Naive thymus-derived CD4-positive, alpha-beta T cell (primary cell): ENCODE data around the gene CCNL2. TPM values are rescaled to one million over a fixed set of nuclear protein-coding genes. Genes with fewer than 3 reads are reported as not detected.
A peak's percentile ranks its signal among the peaks of the same experiment; 100 is the strongest.

ENCODE experiments used
- ATAC-seq: fragments of 150-1000 bp; cut with Tn5 transposase; 2 replicates; pipeline ENCODE4 v1.10.0; 2021; ENCODE audit warnings: mild to moderate bottlenecking, moderate library complexity
- CTCF ChIA-PET: fragments of 350-600 bp; sonication (Branson Sonifier 250); formaldehyde crosslinking; loops from one replicate; lab custom pipeline; 2021; ENCODE audit warnings: antibody characterized with exemption; lab: Charles Lee
- POLR2A ChIA-PET: fragments of 350-600 bp; sonication (Branson Sonifier 250); formaldehyde crosslinking; loops from one replicate; lab custom pipeline; 2021; ENCODE audit warnings: antibody characterized with exemption, inconsistent platforms; lab: Charles Lee
- DNase-seq, 9 donors: peaks; one replicate each; pipeline versions ENCODE4 v3.0.0 to v3.0.0-alpha.2; 2020 to 2022; ENCODE audit warnings: mixed read lengths in 1 of 9
- H3K27ac ChIP-seq: one replicate; pipeline ENCODE4 v1.7.0; 2013; ENCODE audit warnings: mild to moderate bottlenecking, low read depth, low read length, moderate library complexity
- H3K27me3 ChIP-seq, 2 donors: one replicate each; pipeline ENCODE4 v1.7.0; 2013; ENCODE audit warnings: low read length in 2 of 2, mild to moderate bottlenecking in 2 of 2, moderate library complexity in 2 of 2; ENCODE audit not compliant: control insufficient read depth in 2 of 2, insufficient read depth in 2 of 2
- H3K36me3 ChIP-seq, 3 experiments: 1 replicate in 2 of 3; 2 replicates in 1 of 3; pipeline ENCODE4 v1.7.0; 2013; ENCODE audit warnings: low read length in 3 of 3, mild to moderate bottlenecking in 3 of 3, moderate library complexity in 1 of 3; ENCODE audit not compliant: insufficient read depth in 3 of 3, control insufficient read depth in 2 of 3
- H3K4me1 ChIP-seq, 2 donors: one replicate each; pipeline ENCODE4 v1.7.0; 2013; ENCODE audit warnings: low read length in 2 of 2, mild to moderate bottlenecking in 2 of 2, moderate library complexity in 1 of 2; ENCODE audit not compliant: control insufficient read depth in 2 of 2, insufficient read depth in 2 of 2
- H3K4me3 ChIP-seq: 2 replicates; pipeline ENCODE4 v1.7.0; 2013; ENCODE audit warnings: mild to moderate bottlenecking, low read length
- H3K9me3 ChIP-seq, 3 experiments: 1 replicate in 2 of 3; 2 replicates in 1 of 3; pipeline ENCODE4 v1.7.0; 2013; ENCODE audit warnings: low read length in 3 of 3; ENCODE audit not compliant: control insufficient read depth in 2 of 3
- H3K27ac Mint-ChIP-seq, 9 donors: one replicate each; pipeline ENCODE4 v1.8.0; 2020 to 2022; ENCODE audit warnings: mixed read lengths in 9 of 9, mild to moderate bottlenecking in 8 of 9, moderate library complexity in 5 of 9, inconsistent platforms in 2 of 9
- H3K27me3 Mint-ChIP-seq, 5 donors: one replicate each; pipeline ENCODE4 v1.8.0; 2021 to 2022; ENCODE audit warnings: mixed read lengths in 5 of 5, mild to moderate bottlenecking in 1 of 5
- H3K36me3 Mint-ChIP-seq, 5 donors: one replicate each; pipeline ENCODE4 v1.8.0; 2020 to 2022; ENCODE audit warnings: mixed read lengths in 5 of 5, mild to moderate bottlenecking in 3 of 5, inconsistent platforms in 1 of 5
- H3K4me1 Mint-ChIP-seq, 7 donors: one replicate each; pipeline ENCODE4 v1.8.0; 2020 to 2022; ENCODE audit warnings: mixed read lengths in 7 of 7, mild to moderate bottlenecking in 3 of 7, inconsistent platforms in 1 of 7
- H3K4me3 Mint-ChIP-seq, 10 donors: one replicate each; pipeline ENCODE4 v1.8.0; 2020 to 2022; ENCODE audit warnings: mild to moderate bottlenecking in 10 of 10, mixed read lengths in 10 of 10, moderate library complexity in 6 of 10, inconsistent platforms in 2 of 10
- H3K9me3 Mint-ChIP-seq, 11 donors: one replicate each; pipeline ENCODE4 v1.8.0; 2020 to 2022; ENCODE audit warnings: mixed read lengths in 11 of 11, mild to moderate bottlenecking in 4 of 11, inconsistent platforms in 1 of 11, moderate library complexity in 1 of 11
- intact Hi-C, 2 donors: fragments of 100-400 bp; cut with micrococcal nuclease; formaldehyde crosslinking; loops; one replicate each; pipeline ENCODE4 v1.15.1; 2023
- polyA plus RNA-seq, 2 donors: library from polyadenylated mRNA; unstranded; fragments of 300-500 nt; fragmentation: Illumina TruSeq; gene quantifications; one replicate each; pipeline ENCODE4 v1.2.3, GENCODE V29; 2021
- total RNA-seq, 6 experiments: library from RNA in 5 of 6; stranded (reverse) in 5 of 6; gene quantifications; 1 replicate in 5 of 6; 2 replicates in 1 of 6; pipeline ENCODE4 v1.2.3 and lab custom pipeline; 2021 to 2026

The CCNL2 gene
- total and polyA plus RNA-seq, 7 experiments from 2014 or later = 16.3 to 403 (median 238) TPM

- Mint-ChIP-seq H3K4me1 (peaks cover 6 to 15% (median 12%) of the 10 kb centered on the region in 7 donors), H3K4me3 (no peak overlapping the region), H3K27me3 (peaks cover 0 to 20% (median 4%) of the 10 kb centered on the region in 5 donors), H3K36me3 (no peaks in the 10 kb centered on the region), H3K27ac (no peak overlapping the region), H3K9me3 (peaks cover 0 to 2% (median 0%) of the 10 kb centered on the region in 11 donors)
- no peak overlapping the region for H3K4me3 ChIP-seq
- H3K27me3 ChIP-seq = peaks cover 0 to 3% of the 10 kb centered on the region in 2 donors
- ChIA-PET CTCF (no interaction called here), POLR2A (no interaction called here)
- ATAC-seq (no peak), DNase-seq (peak in 1 of 9 donors; percentile 3)
- no peaks in the 10 kb centered on the region for H3K9me3 ChIP-seq
- intact Hi-C loops = no loop called here
- H3K36me3 ChIP-seq = no peaks in the 10 kb centered on the region
- peaks cover 0 to 8% of the 10 kb centered on the region in 2 donors for H3K4me1 ChIP-seq
- no peak overlapping the region for H3K27ac ChIP-seq
Observed at GRCh38 chr1:1360506-1361169, 38.5 kb downstream of the CCNL2 start.

- H3K4me1 Mint-ChIP-seq = peaks cover 6 to 15% (median 12%) of the 10 kb centered on the region in 7 donors
- peaks cover 0 to 8% of the 10 kb centered on the region in 2 donors for H3K4me1 ChIP-seq
- no peak overlapping the region for H3K27ac ChIP-seq
- ChIA-PET CTCF (no interaction called here), POLR2A (interaction anchor here (1.6 kb wide), 1 partner anchor 12 kb away, joined by 4 read pairs; no protein-coding TSS in a partner anchor)
- peak overlapping the region in 7 of 10 donors; percentile 21 to 75 (median 52) for H3K4me3 Mint-ChIP-seq
- ATAC-seq (no peak), DNase-seq (no peak)
- intact Hi-C loops = loop anchor here in 1 of 2 donors (1.0 kb wide), 1 partner anchor 11 kb away; no protein-coding TSS in a partner anchor
- peaks cover 0 to 20% (median 4%) of the 10 kb centered on the region in 5 donors for H3K27me3 Mint-ChIP-seq
- peak overlapping the region in 5 of 9 donors; percentile 4 to 62 (median 52) for H3K27ac Mint-ChIP-seq
- H3K9me3 ChIP-seq = no peaks in the 10 kb centered on the region
- no peaks in the 10 kb centered on the region for H3K36me3 Mint-ChIP-seq
- no peaks in the 10 kb centered on the region for H3K36me3 ChIP-seq
- H3K27me3 ChIP-seq = peaks cover 0 to 3% of the 10 kb centered on the region in 2 donors
- peaks cover 0 to 2% (median 0%) of the 10 kb centered on the region in 11 donors for H3K9me3 Mint-ChIP-seq
- H3K4me3 ChIP-seq = no peak overlapping the region
Observed at GRCh38 chr1:1359664-1360468, 39.3 kb downstream of the CCNL2 start.

- no peaks in the 10 kb centered on the region for H3K36me3 ChIP-seq
- CTCF ChIA-PET = no interaction called here
- H3K9me3 ChIP-seq = no peaks in the 10 kb centered on the region
- peaks cover 0 to 8% of the 10 kb centered on the region in 2 donors for H3K4me1 ChIP-seq
- H3K27ac ChIP-seq = no peak overlapping the region
- Mint-ChIP-seq H3K27ac (peak overlapping the region in 8 of 9 donors; percentile 4 to 78 (median 54)), H3K4me3 (peak overlapping the region in 8 of 10 donors; percentile 21 to 75 (median 50)), H3K4me1 (peaks cover 6 to 15% (median 12%) of the 10 kb centered on the region in 7 donors), H3K9me3 (peaks cover 0 to 2% (median 0%) of the 10 kb centered on the region in 11 donors), H3K36me3 (no peaks in the 10 kb centered on the region), H3K27me3 (peaks cover 0 to 21% (median 4%) of the 10 kb centered on the region in 5 donors)
- ATAC-seq (peak; percentile 66), DNase-seq (peak in 2 of 9 donors; percentile 25 to 38)
- H3K4me3 ChIP-seq = no peak overlapping the region
- intact Hi-C loops = loop anchor here in 1 of 2 donors (1.0 kb wide), 1 partner anchor 12 kb away; no protein-coding TSS in a partner anchor
- POLR2A ChIA-PET = interaction anchor here (0.7 to 1.6 kb wide), 3 partner anchors 9 to 16 kb away, joined by 3 to 5 read pairs (median 4); partner anchors contain the start of gene AURKAIP1
- peaks cover 0 to 4% of the 10 kb centered on the region in 2 donors for H3K27me3 ChIP-seq
Observed at GRCh38 chr1:1359308-1359663, 39.8 kb downstream of the CCNL2 start.

GRCh38 chr1:1358433-1359271 lies 40.5 kb downstream of the CCNL2 start, which contains the start of gene MXRA8:
TSS of gene MXRA8 (minus strand) at chr1:1358555. CDS start at chr1:1358504, 51 bp downstream.
- H3K27ac Mint-ChIP-seq = peak within 1 kb of the TSS in 8 of 9 donors; percentile 4 to 78 (median 54)
- H3K4me3 ChIP-seq = no peak within 1 kb of the TSS

GRCh38 chr1:1357871-1358432 lies 41.2 kb downstream of the CCNL2 start:
- Mint-ChIP-seq H3K9me3 (peaks cover 0 to 2% (median 0%) of the 10 kb centered on the region in 11 donors), H3K27me3 (peaks cover 0 to 33% (median 10%) of the 10 kb centered on the region in 5 donors), H3K36me3 (no peaks in the 10 kb centered on the region), H3K27ac (peak overlapping the region in 1 of 9 donors; percentile 48), H3K4me3 (peak overlapping the region in 4 of 10 donors; percentile 25 to 46 (median 34)), H3K4me1 (peaks cover 8 to 22% (median 13%) of the 10 kb centered on the region in 7 donors)
- POLR2A ChIA-PET = interaction anchor here (0.6 to 2.1 kb wide), 2 partner anchors 13 to 257 kb away, joined by 3 to 10 read pairs; partner anchors contain the start of gene MIB2
- Histone ChIP-seq H3K27me3 (peaks cover 0 to 9% of the 10 kb centered on the region in 2 donors), H3K4me3 (no peak overlapping the region), H3K36me3 (no peaks in the 10 kb centered on the region), H3K9me3 (no peaks in the 10 kb centered on the region), H3K27ac (no peak overlapping the region), H3K4me1 (peaks cover 0 to 18% of the 10 kb centered on the region in 2 donors)
- CTCF ChIA-PET = no interaction called here
- no peak for ATAC-seq
- intact Hi-C loops = no loop called here
- DNase-seq = peak in 1 of 9 donors; percentile 4

More at GRCh38 chr1:1358433-1359271, 40.5 kb downstream of the CCNL2 start, which contains the start of gene MXRA8:
- Mint-ChIP-seq H3K27me3 (peaks cover 0 to 27% (median 7%) of the 10 kb centered on the region in 5 donors), H3K36me3 (no peaks in the 10 kb centered on the region), H3K9me3 (peaks cover 0 to 2% (median 0%) of the 10 kb centered on the region in 11 donors), H3K4me3 (peak within 1 kb of the TSS in 9 of 10 donors; percentile 25 to 75 (median 48)), H3K4me1 (peaks cover 8 to 20% (median 13%) of the 10 kb centered on the region in 7 donors)
- H3K36me3 ChIP-seq = no peaks in the 10 kb centered on the region
- H3K4me1 ChIP-seq = peaks cover 0 to 11% of the 10 kb centered on the region in 2 donors
- H3K9me3 ChIP-seq = no peaks in the 10 kb centered on the region
- ATAC-seq (peak; percentile 5), DNase-seq (no peak)
- peak within 1 kb of the TSS; percentile 23 for H3K27ac ChIP-seq
- peaks cover 0 to 9% of the 10 kb centered on the region in 2 donors for H3K27me3 ChIP-seq
- ChIA-PET CTCF (no interaction called here), POLR2A (interaction anchor here (0.6 to 2.1 kb wide), 5 partner anchors 10 to 257 kb away, joined by 3 to 10 read pairs (median 4); partner anchors contain the start of genes AURKAIP1 and MIB2)
- intact Hi-C loops = loop anchor here in 1 of 2 donors (1.0 kb wide), 1 partner anchor 13 kb away; no protein-coding TSS in a partner anchor
